NCI-H460 (cell line): Measurements from ENCODE around the gene ARL10. TPM values are rescaled to one million over a fixed set of nuclear protein-coding genes. Genes with fewer than 3 reads are reported as not detected.

ENCODE experiments used
- DNase-seq: peaks from one replicate; pipeline ENCODE4 v3.0.0-alpha.2; 2016; ENCODE audit warnings: low read depth; ENCODE audit errors: extremely low read depth
- polyA plus RNA-seq: library from polyadenylated mRNA; depleted of rRNA; stranded (reverse); fragments of >200 nt; gene quantifications from 2 replicates; pipeline ENCODE4 v1.2.3, GENCODE V29; 2014; cell fraction: nucleus; rRNA removed
- total RNA-seq: library from RNA; depleted of rRNA; stranded (reverse); fragments of >200 nt; shearing (Covaris generic); gene quantifications from 2 replicates; pipeline ENCODE4 v1.2.3, GENCODE V29; 2014; rRNA removed

Gene ARL10, protein sequence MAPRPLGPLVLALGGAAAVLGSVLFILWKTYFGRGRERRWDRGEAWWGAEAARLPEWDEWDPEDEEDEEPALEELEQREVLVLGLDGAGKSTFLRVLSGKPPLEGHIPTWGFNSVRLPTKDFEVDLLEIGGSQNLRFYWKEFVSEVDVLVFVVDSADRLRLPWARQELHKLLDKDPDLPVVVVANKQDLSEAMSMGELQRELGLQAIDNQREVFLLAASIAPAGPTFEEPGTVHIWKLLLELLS
- not detected in 2 replicates for total RNA-seq
- 0.07 TPM in 1 of 2 replicates, not detected in the other for polyA plus RNA-seq

DNA sequence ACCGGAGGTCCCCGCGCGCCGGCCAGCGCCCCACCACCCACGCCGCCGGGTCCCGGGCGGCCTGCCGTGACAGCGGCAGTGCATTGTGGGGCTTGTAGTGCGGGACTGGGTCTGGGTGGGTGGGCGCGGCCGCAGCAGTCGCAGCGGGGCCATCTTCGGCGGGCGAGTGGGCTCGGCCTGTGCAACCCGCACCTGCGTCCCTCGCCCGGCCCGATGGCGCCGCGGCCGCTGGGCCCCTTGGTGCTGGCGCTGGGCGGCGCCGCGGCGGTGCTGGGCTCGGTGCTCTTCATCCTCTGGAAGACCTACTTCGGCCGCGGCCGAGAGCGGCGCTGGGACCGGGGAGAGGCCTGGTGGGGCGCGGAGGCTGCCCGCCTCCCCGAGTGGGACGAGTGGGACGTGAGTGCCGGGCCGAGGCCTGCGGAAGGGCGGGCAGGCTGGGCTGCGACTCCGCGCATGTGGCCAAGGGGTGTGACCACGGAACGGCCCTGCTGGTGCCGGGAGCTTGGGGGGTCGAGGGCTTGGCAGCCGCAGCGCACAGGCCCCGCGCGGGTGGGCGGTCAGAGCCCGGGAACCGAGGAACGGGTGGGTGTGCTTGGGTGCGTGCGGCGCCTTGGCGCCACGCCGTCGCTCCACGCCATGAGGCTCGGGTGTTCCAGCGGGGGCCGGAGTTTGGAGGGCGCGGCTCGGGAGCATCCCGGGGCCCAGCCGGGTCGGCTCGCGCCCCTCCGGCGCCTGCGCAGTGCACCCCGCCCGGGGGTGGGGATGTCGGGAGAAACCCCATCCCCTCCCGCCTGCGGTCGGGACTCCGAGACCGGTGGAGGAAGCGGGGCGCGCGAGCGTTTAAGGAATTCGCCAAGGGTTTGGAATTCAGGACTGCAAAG, at the start of gene ARL10:
Gene ARL10, plus strand, starts transcription at position 137 of the 881 bp plus-strand sequence. Its CDS starts 77 bp downstream, at position 214.
- DNase-seq: no peak

DNA sequence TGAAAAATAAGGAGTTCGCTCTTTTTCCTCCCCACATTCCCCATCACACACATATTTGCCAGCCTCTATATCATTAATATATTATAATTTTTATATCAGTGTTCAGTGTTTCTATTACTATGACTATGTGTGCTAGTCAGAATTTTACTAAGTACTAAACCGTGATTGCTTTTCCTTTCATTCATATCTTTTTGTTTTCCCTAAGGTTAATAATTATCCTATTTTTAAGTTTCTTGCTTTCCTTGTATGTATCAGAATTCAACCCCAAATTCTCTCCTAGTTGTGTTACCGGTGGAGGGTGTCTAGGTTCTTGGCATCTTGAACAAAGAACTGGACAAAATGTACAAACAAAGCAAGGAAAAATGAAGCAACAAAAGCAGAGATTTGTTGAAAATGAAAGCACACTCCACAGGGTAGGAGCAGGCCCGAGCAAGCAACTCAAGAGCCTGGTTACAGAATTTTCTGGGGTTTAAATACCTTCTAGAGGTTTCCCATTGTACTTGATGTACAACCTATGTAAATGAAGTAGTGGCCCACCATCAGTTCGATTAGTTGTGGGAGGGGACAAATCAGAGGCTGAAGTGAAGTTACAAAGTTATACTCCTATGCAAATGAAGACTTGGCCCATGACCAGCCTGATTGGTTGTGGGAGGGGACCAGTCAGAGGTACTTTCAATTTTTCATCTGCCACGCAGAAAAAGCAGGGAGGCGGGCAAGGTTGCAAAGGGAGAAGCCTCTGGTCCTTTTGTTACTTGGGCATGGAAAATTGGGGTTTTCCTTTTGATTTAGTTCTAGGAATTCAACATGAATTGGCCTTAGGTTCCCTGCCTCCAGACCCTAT, 47.5 kb upstream of the ARL10 start:
- no peak for DNase-seq

GRCh38 chr5:176319827-176320554, 45.3 kb upstream of the ARL10 start:
- DNase-seq: no peak

GRCh38 chr5:176320577-176320976, 44.7 kb upstream of the ARL10 start:
- DNase-seq: no peak

DNA sequence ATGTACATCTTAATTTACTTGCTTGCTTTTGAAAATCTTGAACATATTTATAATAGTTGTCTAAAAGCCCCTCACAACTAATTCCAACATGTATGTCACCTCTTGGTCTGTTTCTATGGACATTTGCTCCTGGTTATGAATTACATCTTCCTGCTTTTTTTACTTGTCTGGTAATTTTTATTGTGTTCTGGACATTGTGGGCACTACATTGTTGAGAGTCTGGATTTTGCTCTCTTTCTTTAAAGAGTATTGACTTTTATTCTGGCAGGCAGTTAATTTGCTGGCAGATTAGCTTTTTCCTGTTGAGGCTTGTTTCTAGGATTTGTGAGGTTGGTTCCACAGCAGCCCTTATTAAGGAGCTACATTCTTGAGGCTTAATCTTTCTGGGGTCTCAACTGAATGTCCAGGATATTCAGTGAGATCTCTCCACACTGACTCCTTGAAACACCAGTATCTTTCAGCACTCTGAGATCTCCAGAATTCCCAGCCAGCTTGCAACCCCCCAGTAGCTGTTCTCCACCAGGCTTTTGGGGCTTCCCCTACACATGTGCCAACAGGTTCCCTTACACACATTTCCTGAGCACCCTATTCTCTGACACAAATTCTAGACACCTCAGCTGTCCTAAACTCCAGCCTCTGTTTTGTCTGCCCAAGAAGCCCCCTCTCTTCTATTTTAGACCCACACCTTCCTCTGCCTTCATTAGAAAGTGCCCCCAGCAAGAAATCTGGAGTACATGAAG, 31.1 kb upstream of the ARL10 start:
- DNase-seq: no peak

DNA sequence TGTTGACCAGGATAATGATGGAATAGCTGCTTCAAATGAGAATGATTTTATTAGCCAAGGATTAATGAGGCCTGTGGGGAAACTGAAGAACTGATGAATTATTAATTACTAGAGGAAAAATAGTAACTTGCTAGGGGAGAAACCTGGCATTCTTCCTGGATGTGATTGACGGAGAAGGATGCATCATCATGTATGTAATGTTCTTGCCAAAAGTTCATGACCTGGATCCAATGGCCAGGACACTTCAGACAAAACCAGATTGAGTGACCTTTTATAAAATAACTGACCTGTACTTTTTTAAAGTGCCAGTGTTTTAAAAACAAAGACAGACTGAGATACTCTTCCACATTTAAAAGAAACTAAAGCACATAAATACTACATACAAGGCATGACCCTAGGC, 27.4 kb upstream of the ARL10 start:
- DNase-seq: no peak

- no peak for DNase-seq
Observed at GRCh38 chr5:176339304-176339703, 26.0 kb upstream of the ARL10 start.

- no peak for DNase-seq
Observed at GRCh38 chr5:176341325-176342157, 23.7 kb upstream of the ARL10 start.

- no peak for DNase-seq
Observed at GRCh38 chr5:176342158-176342483, 23.2 kb upstream of the ARL10 start.

- DNase-seq: no peak
Observed at GRCh38 chr5:176342766-176343458, 22.4 kb upstream of the ARL10 start.

DNA sequence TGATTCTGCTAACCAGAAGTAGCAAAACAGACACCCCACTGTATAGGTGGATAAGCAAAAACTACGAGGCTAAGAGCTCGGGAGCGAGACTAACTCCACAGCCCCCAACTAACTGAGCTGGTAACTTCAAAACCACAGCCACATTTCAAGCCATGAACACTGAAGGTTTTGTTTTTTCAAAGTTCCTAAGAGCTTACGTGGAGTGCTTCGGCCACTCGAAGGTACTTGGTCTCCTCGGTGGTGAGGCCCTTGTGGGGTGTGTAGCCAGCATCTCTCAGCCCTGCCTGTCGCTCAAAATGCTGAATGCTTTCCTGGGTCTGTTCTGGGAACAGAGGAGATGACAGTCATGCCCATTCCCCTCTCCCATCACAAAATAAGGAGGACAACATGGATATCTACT, 14.9 kb upstream of the ARL10 start:
- DNase-seq: no peak

DNA sequence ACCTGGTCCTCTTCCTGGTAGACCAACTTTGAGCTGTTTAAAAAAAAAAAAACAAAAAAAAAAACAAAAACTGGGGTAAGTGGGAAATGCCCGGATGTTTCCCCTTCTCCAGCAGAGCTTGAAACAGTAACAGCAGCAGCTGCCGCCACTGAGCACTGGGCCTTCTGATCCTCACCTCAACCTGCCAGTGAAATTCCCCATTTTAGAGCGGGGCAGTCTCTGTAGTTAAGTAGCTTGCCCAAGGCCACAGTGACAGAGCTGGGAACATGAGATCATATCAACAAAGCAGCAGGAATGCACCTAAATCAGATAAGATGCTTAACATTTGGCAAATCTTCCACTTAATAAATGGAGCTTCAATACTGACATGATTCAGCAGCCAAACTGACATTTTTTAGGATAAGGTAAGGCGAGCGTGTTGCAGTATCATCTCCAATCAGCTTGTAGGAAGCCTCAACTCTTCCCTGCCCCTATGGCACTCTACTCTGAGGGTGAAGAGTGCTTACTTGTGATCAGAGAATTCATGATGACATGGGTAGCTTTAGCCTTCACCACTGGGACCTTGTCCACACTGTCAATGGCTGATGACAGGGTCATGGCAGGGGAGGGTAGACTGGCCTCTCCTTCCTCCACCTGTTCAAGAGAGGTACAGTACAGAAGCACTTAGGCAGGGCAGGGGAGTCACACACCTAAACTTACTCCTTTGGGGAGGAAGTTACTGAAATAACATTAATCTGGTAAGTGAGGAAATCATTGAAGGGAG, 13.0 kb upstream of the ARL10 start:
- DNase-seq: no peak

DNA sequence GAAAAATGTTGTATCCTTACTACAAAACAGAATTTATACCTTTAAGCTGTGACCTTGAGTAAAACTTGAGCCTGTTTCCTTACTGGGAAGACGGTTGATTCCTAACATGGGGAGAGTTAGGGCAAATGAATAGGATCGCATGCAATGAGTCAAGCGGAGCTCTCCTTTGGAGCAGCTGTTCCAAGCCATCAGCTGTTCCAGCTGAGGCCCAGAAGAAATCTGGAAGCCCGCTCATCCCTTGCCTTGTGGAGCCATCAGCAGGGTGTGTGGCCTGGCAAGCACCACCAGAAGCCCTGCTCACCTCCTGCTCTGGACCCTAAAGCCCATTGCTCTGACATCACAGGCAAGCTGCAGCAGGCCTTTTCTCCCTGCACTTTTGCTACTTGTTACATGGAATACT, 11.8 kb upstream of the ARL10 start:
- DNase-seq: no peak

- DNase-seq: no peak
Observed at GRCh38 chr5:176355400-176356178, 9.7 kb upstream of the ARL10 start.

DNA sequence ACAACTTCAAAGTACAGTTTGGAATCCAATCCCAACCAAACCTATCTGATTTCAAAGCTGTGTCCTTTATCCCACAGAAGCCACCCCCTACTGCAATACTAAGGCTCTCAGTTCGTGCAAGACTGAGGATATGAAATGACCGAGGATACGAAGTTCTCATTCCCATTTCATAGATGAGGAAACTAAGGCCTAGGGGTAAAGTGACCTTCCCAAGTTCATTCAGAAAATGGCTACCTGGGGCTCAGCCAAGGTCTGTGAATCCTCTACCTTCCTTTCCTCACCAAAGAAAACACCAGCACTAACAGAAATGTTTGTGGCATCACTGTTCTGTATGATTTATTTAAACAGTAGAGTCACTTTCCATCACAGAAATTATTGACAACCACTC, 9.1 kb upstream of the ARL10 start:
- no peak for DNase-seq

DNA sequence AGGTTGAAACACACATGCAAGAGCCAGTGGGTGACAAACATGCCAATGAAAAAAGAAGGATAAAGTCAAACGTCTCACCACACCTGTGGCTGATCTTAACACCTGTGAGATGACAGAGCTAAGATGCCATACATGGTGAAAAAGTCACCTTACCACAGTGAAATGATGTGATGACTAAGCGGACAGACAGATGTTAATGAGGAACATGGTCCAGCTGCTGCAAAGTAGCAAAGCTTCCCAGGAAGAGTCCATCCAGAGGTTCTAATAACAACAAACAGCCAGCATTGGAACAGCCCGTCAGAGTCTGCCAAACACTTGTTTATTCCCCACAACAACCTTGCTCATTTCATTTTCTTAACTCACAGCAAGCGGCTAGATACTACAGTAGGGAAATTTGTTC, 5.6 kb upstream of the ARL10 start:
- no peak for DNase-seq
